Middle frontal gyrus (tissue), 1 donor: Measurements from ENCODE around the gene TEX54.
A peak's percentile ranks its signal among the peaks of the same experiment; 100 is the strongest.

Experiments
- DNase-seq: peaks from one replicate; pipeline ENCODE4 v3.0.0-alpha.2; 2015; ENCODE audit warnings: low spot score; ENCODE audit errors: extremely low spot score

Gene TEX54

GRCh38 chr11:62788991-62789390 lies 43.6 kb downstream of the TEX54 start:
- DNase-seq: no peak

DNA sequence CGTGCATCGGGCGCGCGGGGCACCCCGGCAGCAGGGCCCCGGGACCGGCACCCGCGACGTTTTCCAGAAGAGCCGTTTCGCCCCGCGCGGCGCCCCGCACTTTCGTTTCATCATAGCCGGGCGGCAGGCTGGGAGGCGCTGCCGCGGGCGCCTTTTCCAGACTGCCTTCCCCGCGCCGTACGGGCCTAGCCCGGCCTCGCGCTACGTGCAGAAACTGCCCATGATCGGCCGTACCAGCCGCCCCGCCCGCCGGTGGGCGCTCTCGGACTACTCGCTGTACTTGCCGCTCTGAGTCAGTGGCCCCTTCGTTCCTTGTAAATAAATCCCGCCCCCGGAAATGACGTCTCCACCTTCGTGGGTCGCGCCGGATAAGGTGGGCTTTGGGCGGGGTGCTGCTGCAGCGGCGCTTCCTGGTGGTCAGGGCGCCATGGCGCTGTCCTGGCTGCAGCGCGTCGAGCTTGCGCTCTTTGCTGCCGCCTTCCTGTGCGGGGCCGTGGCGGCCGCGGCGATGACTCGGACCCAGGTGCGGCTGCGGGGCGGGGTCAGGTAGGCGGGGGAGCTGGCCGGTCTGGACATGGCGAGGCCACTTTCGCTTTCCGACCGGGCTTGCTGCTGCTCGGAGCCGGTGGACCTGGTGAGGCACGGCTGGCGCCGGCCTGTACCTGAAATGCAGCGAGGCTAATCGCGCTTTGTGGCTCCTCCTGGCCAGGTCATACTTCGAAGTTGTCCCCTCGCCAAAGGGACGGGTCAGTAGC lies 45.5 kb downstream of the TEX54 start, which contains the start of gene TMEM179B:
TMEM179B (plus strand) TSS at position 398 of the 755 bp plus-strand sequence; CDS start at position 428, 30 bp downstream.
- DNase-seq: peak; percentile 92

- DNase-seq: no peak
Observed at GRCh38 chr11:62786318-62787004, 46.2 kb downstream of the TEX54 start.

- DNase-seq: no peak
Observed at GRCh38 chr11:62782753-62783152, 49.9 kb downstream of the TEX54 start.
